Measurements from ENCODE around the gene YJEFN3.

DNA sequence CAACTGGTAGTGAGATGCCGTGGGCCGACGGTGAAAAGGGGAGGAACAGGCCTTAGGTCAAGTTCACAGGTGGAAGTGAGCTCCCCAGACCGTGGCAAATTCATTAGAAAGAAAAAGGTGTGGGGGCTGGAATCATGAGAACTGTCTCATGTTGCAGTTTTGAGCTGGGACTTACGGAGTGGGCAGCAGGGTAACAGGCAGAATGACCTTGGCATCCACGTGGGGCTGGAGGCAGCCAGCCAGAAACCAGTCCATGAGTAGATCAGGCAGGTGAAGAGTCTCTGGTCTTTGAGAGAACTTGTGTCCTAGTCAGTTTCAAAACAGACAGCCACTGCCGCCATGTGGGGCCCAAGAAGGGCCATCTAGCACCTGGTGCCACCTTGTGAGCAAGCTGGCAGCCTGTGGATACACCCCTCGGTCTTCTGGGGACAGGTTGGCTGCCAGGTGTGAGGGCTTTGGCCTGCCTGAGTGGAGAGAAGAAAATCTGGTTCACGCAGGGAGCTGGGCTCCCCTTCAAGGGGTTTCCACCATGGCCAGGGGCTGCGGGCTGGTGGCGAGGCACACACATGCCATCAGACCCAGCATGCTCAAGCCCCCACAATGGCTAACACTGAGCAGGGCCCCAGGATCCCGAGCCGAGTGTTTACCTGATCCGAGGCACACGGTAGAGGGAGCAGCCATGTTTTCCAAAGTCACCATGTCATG is 37.2 kb upstream of the YJEFN3 start:
- TF ChIP-seq, protein P1, sequence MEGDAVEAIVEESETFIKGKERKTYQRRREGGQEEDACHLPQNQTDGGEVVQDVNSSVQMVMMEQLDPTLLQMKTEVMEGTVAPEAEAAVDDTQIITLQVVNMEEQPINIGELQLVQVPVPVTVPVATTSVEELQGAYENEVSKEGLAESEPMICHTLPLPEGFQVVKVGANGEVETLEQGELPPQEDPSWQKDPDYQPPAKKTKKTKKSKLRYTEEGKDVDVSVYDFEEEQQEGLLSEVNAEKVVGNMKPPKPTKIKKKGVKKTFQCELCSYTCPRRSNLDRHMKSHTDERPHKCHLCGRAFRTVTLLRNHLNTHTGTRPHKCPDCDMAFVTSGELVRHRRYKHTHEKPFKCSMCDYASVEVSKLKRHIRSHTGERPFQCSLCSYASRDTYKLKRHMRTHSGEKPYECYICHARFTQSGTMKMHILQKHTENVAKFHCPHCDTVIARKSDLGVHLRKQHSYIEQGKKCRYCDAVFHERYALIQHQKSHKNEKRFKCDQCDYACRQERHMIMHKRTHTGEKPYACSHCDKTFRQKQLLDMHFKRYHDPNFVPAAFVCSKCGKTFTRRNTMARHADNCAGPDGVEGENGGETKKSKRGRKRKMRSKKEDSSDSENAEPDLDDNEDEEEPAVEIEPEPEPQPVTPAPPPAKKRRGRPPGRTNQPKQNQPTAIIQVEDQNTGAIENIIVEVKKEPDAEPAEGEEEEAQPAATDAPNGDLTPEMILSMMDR (IDR thresholded peaks at IDR 0.05): no peak
- TF ChIP-seq POLR2A (IDR thresholded peaks at IDR 0.05) (no peak), EP300 (IDR thresholded peaks at IDR 0.05) (no peak), POLR2AphosphoS5 (IDR thresholded peaks at IDR 0.05) (no peak)

All from gastroesophageal sphincter (tissue), 3 donors.